Measurements from ENCODE around the gene SNCG. TPM values are rescaled to one million over a fixed set of nuclear protein-coding genes. Genes with fewer than 3 reads are reported as not detected.
A peak's percentile ranks its signal among the peaks of the same experiment; 100 is the strongest.
"Not testable (repeated sequence)": the region's sequence is repeated elsewhere in the genome, so short reads cannot be mapped to it uniquely, and the experiment has no call there.

Gene SNCG
- total RNA-seq, 4 donors from 2014 or later = 5.3 to 32.4 (median 11.4) TPM

DNA sequence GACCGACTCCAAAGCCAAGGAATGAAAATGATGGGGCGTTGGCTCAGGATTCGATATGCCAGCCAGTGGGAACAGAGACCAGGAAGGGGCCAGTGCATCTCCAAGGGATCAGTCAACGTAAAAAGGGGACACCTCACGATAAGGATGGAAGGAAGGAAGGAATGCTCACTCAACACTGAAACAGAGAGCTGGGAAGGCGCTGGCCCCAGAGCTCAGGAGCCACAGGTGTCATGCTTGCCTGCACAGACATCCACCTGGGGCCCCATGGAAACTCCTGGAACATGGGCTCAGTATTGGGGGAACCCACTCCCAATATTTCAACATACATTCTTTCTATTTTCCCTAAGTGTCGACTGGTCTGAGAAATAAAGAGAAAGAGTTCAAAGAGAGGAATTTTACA is 6.3 kb upstream of the SNCG start:
- H3K4me1 ChIP-seq = peaks cover 0 to 59% (median 22%) of the 10 kb centered on the region in 3 donors
- no peak overlapping the region for H3K4me3 ChIP-seq
- TF ChIP-seq POLR2A (IDR thresholded peaks at IDR 0.05) = no peak
- TF ChIP-seq, protein P1, sequence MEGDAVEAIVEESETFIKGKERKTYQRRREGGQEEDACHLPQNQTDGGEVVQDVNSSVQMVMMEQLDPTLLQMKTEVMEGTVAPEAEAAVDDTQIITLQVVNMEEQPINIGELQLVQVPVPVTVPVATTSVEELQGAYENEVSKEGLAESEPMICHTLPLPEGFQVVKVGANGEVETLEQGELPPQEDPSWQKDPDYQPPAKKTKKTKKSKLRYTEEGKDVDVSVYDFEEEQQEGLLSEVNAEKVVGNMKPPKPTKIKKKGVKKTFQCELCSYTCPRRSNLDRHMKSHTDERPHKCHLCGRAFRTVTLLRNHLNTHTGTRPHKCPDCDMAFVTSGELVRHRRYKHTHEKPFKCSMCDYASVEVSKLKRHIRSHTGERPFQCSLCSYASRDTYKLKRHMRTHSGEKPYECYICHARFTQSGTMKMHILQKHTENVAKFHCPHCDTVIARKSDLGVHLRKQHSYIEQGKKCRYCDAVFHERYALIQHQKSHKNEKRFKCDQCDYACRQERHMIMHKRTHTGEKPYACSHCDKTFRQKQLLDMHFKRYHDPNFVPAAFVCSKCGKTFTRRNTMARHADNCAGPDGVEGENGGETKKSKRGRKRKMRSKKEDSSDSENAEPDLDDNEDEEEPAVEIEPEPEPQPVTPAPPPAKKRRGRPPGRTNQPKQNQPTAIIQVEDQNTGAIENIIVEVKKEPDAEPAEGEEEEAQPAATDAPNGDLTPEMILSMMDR (IDR thresholded peaks at IDR 0.05) = no peak
- intact Hi-C loops (cut with DNase I) = no loop called here
- no peaks in the 10 kb centered on the region for H3K36me3 ChIP-seq
- peak overlapping the region in 2 of 4 donors; percentile 46 to 55 for H3K27ac ChIP-seq
- no peaks in the 10 kb centered on the region for H3K27me3 ChIP-seq
- 82 to 92% methylated on average over 7 of the region's 7 CpGs for WGBS, 2 donors
- H3K9me3 ChIP-seq = peaks cover 0 to 9% (median 0%) of the 10 kb centered on the region in 3 donors
- no peak for DNase-seq

DNA sequence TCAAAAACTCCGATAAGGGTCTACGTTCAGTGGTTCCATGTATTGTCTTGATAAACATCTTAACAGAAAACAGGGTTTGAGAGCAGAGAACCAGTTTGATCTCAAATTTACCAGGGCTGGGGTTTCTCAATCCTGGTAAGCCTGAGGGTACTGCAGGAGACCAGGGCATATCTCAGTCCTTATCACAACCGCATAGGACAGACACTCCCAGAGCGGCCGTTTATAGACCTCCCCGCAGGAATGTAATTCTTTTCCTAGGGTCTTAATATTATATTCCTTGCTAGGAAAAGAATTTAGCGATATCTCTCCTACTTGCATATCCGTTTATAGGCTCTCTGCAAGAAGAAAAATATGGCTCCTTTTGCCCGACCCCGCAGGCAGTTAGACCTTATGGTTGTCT is 5.7 kb upstream of the SNCG start:
- 96% methylated on average over 10 of the region's 10 CpGs for WGBS, 2 donors
- H3K4me3 ChIP-seq; H3K27me3 ChIP-seq; H3K36me3 ChIP-seq; intact Hi-C loops (cut with DNase I); H3K9me3 ChIP-seq; DNase-seq: not testable (repeated sequence)
- Histone ChIP-seq H3K27ac (peak overlapping the region in 2 of 4 donors; percentile 9 to 31), H3K4me1 (peaks cover 0 to 65% (median 22%) of the 10 kb centered on the region in 3 donors)

DNA sequence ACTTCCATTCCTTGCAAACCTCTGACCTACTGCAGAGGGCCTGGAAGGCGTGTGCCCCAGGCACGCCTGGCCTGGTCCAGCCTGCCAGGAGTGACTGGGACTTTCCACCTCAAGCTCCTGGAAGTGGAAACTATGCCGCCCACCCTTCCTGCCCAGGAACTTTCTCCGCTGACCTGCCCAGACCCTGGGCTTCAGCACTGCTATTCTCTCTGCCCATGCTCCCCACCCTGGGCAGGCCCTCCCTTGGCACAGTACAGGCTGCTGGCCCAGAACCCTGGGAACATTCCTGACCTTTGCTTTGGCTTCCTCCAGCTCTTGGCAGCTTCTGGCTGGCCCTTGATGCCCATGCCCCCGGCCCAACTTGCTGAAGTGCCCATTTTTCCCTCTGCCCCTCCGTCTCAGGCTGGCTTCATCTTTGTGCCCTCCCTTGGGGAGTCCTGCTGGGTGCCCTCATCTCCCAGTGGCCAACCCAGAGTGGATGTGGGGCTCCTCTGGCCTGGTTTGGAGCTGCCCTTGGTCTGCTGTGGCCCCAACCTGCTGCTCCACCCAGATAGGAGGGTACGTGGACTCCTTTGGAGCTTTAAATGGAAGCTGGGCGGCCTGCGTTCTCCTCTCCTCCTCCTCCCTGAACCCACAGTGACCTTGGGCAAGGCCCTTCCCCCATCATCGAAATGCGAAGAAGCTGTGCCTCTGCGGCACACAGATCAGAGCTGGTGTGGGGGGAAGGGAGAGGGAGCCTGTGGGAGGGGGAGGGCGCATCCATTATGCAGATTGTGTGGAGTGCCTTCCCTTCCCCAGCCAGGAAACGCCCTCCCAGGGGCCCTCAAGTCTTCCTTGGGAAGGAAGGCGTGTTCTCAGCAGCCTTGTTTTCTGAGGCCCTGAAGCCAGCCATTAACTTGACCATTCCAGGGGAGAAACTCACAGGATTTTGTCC is 4.4 kb upstream of the SNCG start:
- intact Hi-C loops (cut with DNase I) = no loop called here
- H3K36me3 ChIP-seq = no peaks in the 10 kb centered on the region
- peak overlapping the region in 3 of 4 donors; percentile 31 to 54 (median 41) for H3K4me3 ChIP-seq
- peak overlapping the region; percentile 66 to 86 (median 78) for H3K27ac ChIP-seq
- 65 to 69% methylated on average over 5 to 7 of the region's 15 CpGs for WGBS, 2 donors
- peaks cover 12 to 78% (median 33%) of the 10 kb centered on the region in 3 donors for H3K4me1 ChIP-seq
- no peak for DNase-seq
- peaks cover 0 to 9% (median 0%) of the 10 kb centered on the region in 3 donors for H3K9me3 ChIP-seq
- no peaks in the 10 kb centered on the region for H3K27me3 ChIP-seq
- TF ChIP-seq POLR2A (IDR thresholded peaks at IDR 0.05) = no peak
- TF ChIP-seq, protein P1 (IDR thresholded peaks at IDR 0.05) = no peak

DNA sequence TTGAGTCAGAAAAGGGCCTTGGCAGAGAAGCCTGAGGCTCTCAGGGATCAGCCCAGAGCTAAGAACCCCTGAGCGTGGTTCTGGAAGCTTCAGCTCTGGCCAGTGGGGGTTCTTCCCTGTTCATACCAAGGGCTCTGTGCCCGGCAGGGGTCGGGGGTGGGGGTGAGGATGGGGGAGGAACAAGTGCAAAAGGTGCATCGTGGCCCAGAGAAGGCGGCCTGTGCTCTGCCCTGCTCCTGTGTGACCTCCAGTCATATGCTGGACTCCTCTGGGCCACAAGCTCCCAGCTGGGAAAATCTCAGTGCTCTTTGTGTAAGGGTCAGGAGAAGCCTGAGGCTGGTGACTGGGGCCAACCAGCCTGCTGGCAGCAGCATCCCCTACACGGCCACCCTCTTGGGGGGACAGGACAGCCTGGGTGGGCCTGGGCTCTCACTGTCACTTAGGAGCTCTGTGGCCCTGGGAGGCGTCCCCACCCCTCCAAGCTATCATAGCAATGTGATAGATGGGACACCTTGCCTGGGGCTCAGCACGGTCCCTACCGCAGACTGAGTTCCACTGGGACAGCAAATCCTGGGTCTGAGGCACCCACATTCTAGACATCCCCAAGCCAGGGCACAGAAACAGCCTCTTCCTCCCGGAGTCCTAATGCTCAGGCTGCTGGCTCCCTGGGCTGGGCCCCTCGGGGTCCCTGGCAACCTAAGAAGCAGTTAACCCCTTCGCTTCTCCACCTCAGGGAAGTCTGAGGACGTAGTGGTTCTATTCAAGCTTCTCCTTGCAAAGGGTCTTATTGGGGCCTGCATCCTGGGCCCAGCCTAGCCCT is 3.5 kb upstream of the SNCG start:
- Histone ChIP-seq H3K27ac (peak overlapping the region; percentile 66 to 86 (median 78)), H3K4me1 (peaks cover 21 to 87% (median 42%) of the 10 kb centered on the region in 3 donors), H3K4me3 (peak overlapping the region in 3 of 4 donors; percentile 31 to 54 (median 41)), H3K36me3 (no peaks in the 10 kb centered on the region), H3K9me3 (peaks cover 0 to 9% (median 0%) of the 10 kb centered on the region in 3 donors), H3K27me3 (no peaks in the 10 kb centered on the region)
- DNase-seq = no peak
- WGBS, 2 donors = 21 to 62% methylated on average over 7 to 9 of the region's 13 CpGs
- TF ChIP-seq, protein P1 (IDR thresholded peaks at IDR 0.05) = no peak
- TF ChIP-seq POLR2A (IDR thresholded peaks at IDR 0.05) = no peak
- intact Hi-C loops (cut with DNase I) = no loop called here

DNA sequence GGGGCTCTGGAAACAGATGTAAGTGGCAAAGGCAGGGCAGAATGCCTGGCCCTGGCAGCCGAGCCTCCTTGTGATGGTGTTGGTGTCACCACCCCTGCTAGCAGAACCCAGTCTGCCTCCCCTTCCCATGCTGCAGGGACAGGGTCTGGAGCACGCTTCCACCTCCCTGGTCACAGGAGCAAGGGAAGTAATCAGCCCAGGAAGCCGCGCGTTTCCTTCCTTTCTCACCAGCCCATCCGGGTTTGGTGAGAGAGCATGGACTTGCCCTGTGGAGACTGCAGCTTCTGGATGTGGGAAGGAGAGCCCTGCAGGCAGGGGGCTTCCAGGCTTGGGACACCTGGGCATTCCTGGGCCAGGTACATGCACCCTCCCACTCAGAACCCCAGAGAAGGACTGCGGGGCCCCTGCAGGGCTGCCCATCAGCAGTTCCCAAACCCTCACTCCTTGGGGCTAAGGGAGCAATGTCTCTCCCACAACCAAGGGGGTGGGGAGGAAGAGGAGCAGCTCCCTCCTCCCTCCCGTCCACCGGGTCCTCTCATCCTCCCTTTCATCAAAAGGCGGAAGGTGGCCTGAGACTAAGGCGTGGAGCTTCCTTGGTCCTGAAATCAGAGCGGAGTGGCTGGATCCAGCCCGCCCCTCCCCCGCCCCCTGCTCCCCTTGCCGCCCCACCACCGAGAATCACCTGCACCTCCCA is 2.8 kb upstream of the SNCG start:
- Histone ChIP-seq H3K4me3 (peak overlapping the region; percentile 14 to 54 (median 36)), H3K27me3 (no peaks in the 10 kb centered on the region), H3K27ac (peak overlapping the region; percentile 66 to 86 (median 78)), H3K4me1 (peaks cover 27 to 88% (median 49%) of the 10 kb centered on the region in 3 donors), H3K9me3 (peaks cover 0 to 9% (median 0%) of the 10 kb centered on the region in 3 donors), H3K36me3 (no peaks in the 10 kb centered on the region)
- no peak for TF ChIP-seq POLR2A (IDR thresholded peaks at IDR 0.05)
- TF ChIP-seq, protein P1 (IDR thresholded peaks at IDR 0.05) = no peak
- no peak for DNase-seq
- WGBS, 2 donors = 65% methylated on average over 8 of the region's 16 CpGs; no CpG with 5 or more reads in 1 of the 2 donors
- intact Hi-C loops (cut with DNase I) = no loop called here
